ENCODE results near the gene GFI1. TPM values are rescaled to one million over a fixed set of nuclear protein-coding genes. Genes with fewer than 3 reads are reported as not detected.

Gene GFI1
- total and polyA plus RNA-seq, 3 experiments from 2014 or later: 26.0 to 74.6 (median 70.9) TPM

GRCh38 chr1:92511541-92511940 lies 24.8 kb upstream of the GFI1 start:
- no peak overlapping the region for H3K27ac Mint-ChIP-seq
- ChIA-PET CTCF (interaction anchor here (1.0 kb wide), 1 partner anchor 27 kb away, joined by 3 read pairs; no protein-coding TSS in a partner anchor), POLR2A (no interaction called here)

GRCh38 chr1:92509619-92510018 lies 22.9 kb upstream of the GFI1 start:
- no peak overlapping the region for H3K4me3 Mint-ChIP-seq

More at GRCh38 chr1:92511541-92511940, 24.8 kb upstream of the GFI1 start:
- no peaks in the 10 kb centered on the region for H3K27me3 ChIP-seq (ENCODE audit: insufficient read depth, low read length, poor library complexity, severe bottlenecking)
- H3K27me3 Mint-ChIP-seq: peaks cover 1 to 4% of the 10 kb centered on the region in 2 donors
- H3K4me3 Mint-ChIP-seq: no peak overlapping the region
- no peaks in the 10 kb centered on the region for H3K36me3 ChIP-seq (ENCODE audit: insufficient read depth, low read length)
- H3K4me1 ChIP-seq (ENCODE audit: insufficient read depth, low read length): no peaks in the 10 kb centered on the region
- no peak overlapping the region for H3K4me3 ChIP-seq (ENCODE audit: low read length)
- H3K9me3 Mint-ChIP-seq: no peaks in the 10 kb centered on the region
- no peak overlapping the region for H3K27ac ChIP-seq (ENCODE audit: low read depth, low read length)
- peaks cover 0 to 3% (median 0%) of the 10 kb centered on the region in 3 donors for H3K36me3 Mint-ChIP-seq
- H3K9me3 ChIP-seq (ENCODE audit: low read length): no peaks in the 10 kb centered on the region
- DNase-seq: no peak
- H3K4me1 Mint-ChIP-seq: no peaks in the 10 kb centered on the region

GRCh38 chr1:92505015-92505692 lies 18.4 kb upstream of the GFI1 start:
- Mint-ChIP-seq H3K4me3 (no peak overlapping the region), H3K4me1 (peaks cover 2 to 10% (median 5%) of the 10 kb centered on the region in 3 donors), H3K27ac (peak overlapping the region in 1 of 8 donors; percentile 62), H3K27me3 (no peaks in the 10 kb centered on the region), H3K36me3 (peaks cover 0 to 2% (median 0%) of the 10 kb centered on the region in 3 donors), H3K9me3 (no peaks in the 10 kb centered on the region)
- Histone ChIP-seq H3K27me3 (ENCODE audit: insufficient read depth, low read length, poor library complexity, severe bottlenecking) (no peaks in the 10 kb centered on the region), H3K9me3 (ENCODE audit: low read length) (no peaks in the 10 kb centered on the region), H3K27ac (ENCODE audit: low read depth, low read length) (no peak overlapping the region), H3K4me1 (ENCODE audit: insufficient read depth, low read length) (no peaks in the 10 kb centered on the region), H3K4me3 (ENCODE audit: low read length) (no peak overlapping the region), H3K36me3 (ENCODE audit: insufficient read depth, low read length) (no peaks in the 10 kb centered on the region)
- POLR2A ChIA-PET: no interaction called here
- CTCF ChIA-PET: interaction anchor here (0.8 kb wide), 1 partner anchor 20 kb away, joined by 3 read pairs; no protein-coding TSS in a partner anchor
- DNase-seq: no peak

More at GRCh38 chr1:92509619-92510018, 22.9 kb upstream of the GFI1 start:
- H3K9me3 Mint-ChIP-seq: no peaks in the 10 kb centered on the region
- no peak for DNase-seq
- ChIA-PET POLR2A (no interaction called here), CTCF (no interaction called here)
- H3K4me1 ChIP-seq (ENCODE audit: insufficient read depth, low read length): no peaks in the 10 kb centered on the region
- no peaks in the 10 kb centered on the region for H3K9me3 ChIP-seq (ENCODE audit: low read length)
- peaks cover 0 to 3% (median 0%) of the 10 kb centered on the region in 3 donors for H3K4me1 Mint-ChIP-seq
- no peak overlapping the region for H3K27ac ChIP-seq (ENCODE audit: low read depth, low read length)
- no peak overlapping the region for H3K4me3 ChIP-seq (ENCODE audit: low read length)
- H3K27me3 Mint-ChIP-seq: peaks cover 0 to 4% of the 10 kb centered on the region in 2 donors
- H3K36me3 Mint-ChIP-seq: peaks cover 0 to 3% (median 2%) of the 10 kb centered on the region in 3 donors
- no peaks in the 10 kb centered on the region for H3K36me3 ChIP-seq (ENCODE audit: insufficient read depth, low read length)
- no peaks in the 10 kb centered on the region for H3K27me3 ChIP-seq (ENCODE audit: insufficient read depth, low read length, poor library complexity, severe bottlenecking)
- no peak overlapping the region for H3K27ac Mint-ChIP-seq

GRCh38 chr1:92504291-92505014 lies 17.7 kb upstream of the GFI1 start:
- H3K4me3 ChIP-seq (ENCODE audit: low read length): no peak overlapping the region
- H3K27ac ChIP-seq (ENCODE audit: low read depth, low read length): no peak overlapping the region
- peak overlapping the region in 1 of 8 donors; percentile 62 for H3K27ac Mint-ChIP-seq
- no peaks in the 10 kb centered on the region for H3K9me3 Mint-ChIP-seq
- H3K4me3 Mint-ChIP-seq: no peak overlapping the region
- H3K36me3 ChIP-seq (ENCODE audit: insufficient read depth, low read length): no peaks in the 10 kb centered on the region
- H3K36me3 Mint-ChIP-seq: peaks cover 0 to 2% (median 0%) of the 10 kb centered on the region in 3 donors
- H3K9me3 ChIP-seq (ENCODE audit: low read length): no peaks in the 10 kb centered on the region
- CTCF ChIA-PET: interaction anchor here (1.3 kb wide), 1 partner anchor 12 kb away, joined by 3 read pairs; no protein-coding TSS in a partner anchor
- POLR2A ChIA-PET: no interaction called here
- DNase-seq: no peak
- no peaks in the 10 kb centered on the region for H3K27me3 Mint-ChIP-seq
- peaks cover 2 to 10% (median 5%) of the 10 kb centered on the region in 3 donors for H3K4me1 Mint-ChIP-seq
- H3K4me1 ChIP-seq (ENCODE audit: insufficient read depth, low read length): no peaks in the 10 kb centered on the region
- H3K27me3 ChIP-seq (ENCODE audit: insufficient read depth, low read length, poor library complexity, severe bottlenecking): no peaks in the 10 kb centered on the region

GRCh38 chr1:92503926-92504285 lies 17.2 kb upstream of the GFI1 start:
- no peak overlapping the region for H3K27ac ChIP-seq (ENCODE audit: low read depth, low read length)
- no peak for DNase-seq
- CTCF ChIA-PET: interaction anchor here (1.3 kb wide), 1 partner anchor 11 kb away, joined by 3 read pairs; no protein-coding TSS in a partner anchor
- no peaks in the 10 kb centered on the region for H3K27me3 ChIP-seq (ENCODE audit: insufficient read depth, low read length, poor library complexity, severe bottlenecking)
- no peaks in the 10 kb centered on the region for H3K27me3 Mint-ChIP-seq
- POLR2A ChIA-PET: no interaction called here
- H3K36me3 ChIP-seq (ENCODE audit: insufficient read depth, low read length): no peaks in the 10 kb centered on the region
- peaks cover 0 to 2% (median 0%) of the 10 kb centered on the region in 3 donors for H3K36me3 Mint-ChIP-seq
- H3K4me3 Mint-ChIP-seq: no peak overlapping the region
- no peaks in the 10 kb centered on the region for H3K9me3 Mint-ChIP-seq
- peaks cover 2 to 12% (median 5%) of the 10 kb centered on the region in 3 donors for H3K4me1 Mint-ChIP-seq
- no peaks in the 10 kb centered on the region for H3K9me3 ChIP-seq (ENCODE audit: low read length)
- peak overlapping the region in 1 of 8 donors; percentile 62 for H3K27ac Mint-ChIP-seq
- H3K4me1 ChIP-seq (ENCODE audit: insufficient read depth, low read length): no peaks in the 10 kb centered on the region
- no peak overlapping the region for H3K4me3 ChIP-seq (ENCODE audit: low read length)

- no peaks in the 10 kb centered on the region for H3K9me3 Mint-ChIP-seq
- no peaks in the 10 kb centered on the region for H3K27me3 Mint-ChIP-seq
- no peaks in the 10 kb centered on the region for H3K9me3 ChIP-seq (ENCODE audit: low read length)
- DNase-seq: no peak
- H3K36me3 Mint-ChIP-seq: peaks cover 0 to 2% (median 0%) of the 10 kb centered on the region in 3 donors
- CTCF ChIA-PET: interaction anchor here (1.3 kb wide), 1 partner anchor 11 kb away, joined by 3 read pairs; no protein-coding TSS in a partner anchor
- H3K4me1 Mint-ChIP-seq: peaks cover 2 to 14% (median 5%) of the 10 kb centered on the region in 3 donors
- POLR2A ChIA-PET: no interaction called here
- H3K4me3 Mint-ChIP-seq: no peak overlapping the region
- peak overlapping the region in 2 of 8 donors; percentile 62 to 63 for H3K27ac Mint-ChIP-seq
- no peaks in the 10 kb centered on the region for H3K36me3 ChIP-seq (ENCODE audit: insufficient read depth, low read length)
- H3K27me3 ChIP-seq (ENCODE audit: insufficient read depth, low read length, poor library complexity, severe bottlenecking): no peaks in the 10 kb centered on the region
- H3K27ac ChIP-seq (ENCODE audit: low read depth, low read length): no peak overlapping the region
- no peaks in the 10 kb centered on the region for H3K4me1 ChIP-seq (ENCODE audit: insufficient read depth, low read length)
- H3K4me3 ChIP-seq (ENCODE audit: low read length): no peak overlapping the region
Measured at GRCh38 chr1:92503043-92503925, 16.6 kb upstream of the GFI1 start.

GRCh38 chr1:92502247-92502646 lies 15.5 kb upstream of the GFI1 start:
- H3K4me3 ChIP-seq (ENCODE audit: low read length): no peak overlapping the region
- no peak overlapping the region for H3K27ac ChIP-seq (ENCODE audit: low read depth, low read length)
- POLR2A ChIA-PET: no interaction called here
- Mint-ChIP-seq H3K4me1 (peaks cover 2 to 14% (median 5%) of the 10 kb centered on the region in 3 donors), H3K27me3 (no peaks in the 10 kb centered on the region), H3K36me3 (peaks cover 0 to 2% (median 0%) of the 10 kb centered on the region in 3 donors), H3K4me3 (no peak overlapping the region), H3K9me3 (no peaks in the 10 kb centered on the region), H3K27ac (no peak overlapping the region)
- no peaks in the 10 kb centered on the region for H3K4me1 ChIP-seq (ENCODE audit: insufficient read depth, low read length)
- CTCF ChIA-PET: no interaction called here
- no peak for DNase-seq
- H3K9me3 ChIP-seq (ENCODE audit: low read length): no peaks in the 10 kb centered on the region
- H3K36me3 ChIP-seq (ENCODE audit: insufficient read depth, low read length): no peaks in the 10 kb centered on the region
- no peaks in the 10 kb centered on the region for H3K27me3 ChIP-seq (ENCODE audit: insufficient read depth, low read length, poor library complexity, severe bottlenecking)
